ENCODE measurements around the gene LSM4. TPM values are rescaled to one million over a fixed set of nuclear protein-coding genes. Genes with fewer than 3 reads are reported as not detected.

LSM4 gene
- total RNA-seq, 1 experiment from 2014 or later, result 713 TPM

DNA sequence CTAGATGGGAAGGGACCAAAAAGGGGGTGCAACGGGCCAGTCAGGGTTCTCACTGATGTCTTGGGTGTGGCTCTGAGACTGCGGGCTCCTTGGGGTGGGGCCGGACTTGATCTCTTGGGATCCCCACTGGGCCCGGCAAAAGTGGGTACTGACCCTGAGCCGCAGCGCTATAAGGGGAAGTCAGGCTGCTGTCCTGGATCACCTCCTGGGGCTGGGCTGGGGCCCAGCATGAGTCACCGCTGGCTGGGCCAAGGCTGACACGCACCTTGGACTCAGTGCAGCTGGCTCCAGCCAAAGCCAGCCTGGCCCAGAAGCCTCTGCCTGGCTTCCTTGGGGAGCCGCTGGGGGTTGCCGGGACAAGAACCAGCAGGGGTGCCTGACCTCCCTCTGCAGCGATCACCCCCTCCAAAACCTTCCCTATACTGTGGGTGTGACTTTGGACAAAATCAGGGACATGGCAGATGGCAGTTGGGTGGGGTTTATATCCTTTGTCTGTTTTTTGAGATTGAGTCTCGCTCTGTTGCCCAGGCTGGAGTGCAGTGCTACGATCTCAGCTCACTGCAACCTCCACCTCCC is 48.0 kb downstream of the LSM4 start:
- Histone ChIP-seq H3K27ac (ENCODE audit: low read length) (peak overlapping the region; percentile 71), H2AFZ (ENCODE audit: low read length) (no peak overlapping the region), H3K9ac (ENCODE audit: low read length) (no peak overlapping the region), H3K4me3 (ENCODE audit: low read length) (no peak overlapping the region), H3K79me2 (ENCODE audit: low read length) (peaks cover 18% of the 10 kb centered on the region), H3K27me3 (ENCODE audit: low read length) (no peaks in the 10 kb centered on the region), H3F3A (ENCODE audit: low read length, unreplicated experiment) (no peaks in the 10 kb centered on the region), H3K4me1 (ENCODE audit: insufficient read depth, low read length) (peaks cover 23% of the 10 kb centered on the region), H3K9me2 (replicated peaks; ENCODE audit: low read length) (no peaks in the 10 kb centered on the region), H3K36me3 (ENCODE audit: low read depth, low read length) (no peaks in the 10 kb centered on the region), H3K9me3 (ENCODE audit: low read length) (no peaks in the 10 kb centered on the region), H4K20me1 (ENCODE audit: low read length) (peaks cover 13% of the 10 kb centered on the region), H3K4me2 (ENCODE audit: low read length) (peak overlapping the region; percentile 69)
- TF ChIP-seq, protein P1, sequence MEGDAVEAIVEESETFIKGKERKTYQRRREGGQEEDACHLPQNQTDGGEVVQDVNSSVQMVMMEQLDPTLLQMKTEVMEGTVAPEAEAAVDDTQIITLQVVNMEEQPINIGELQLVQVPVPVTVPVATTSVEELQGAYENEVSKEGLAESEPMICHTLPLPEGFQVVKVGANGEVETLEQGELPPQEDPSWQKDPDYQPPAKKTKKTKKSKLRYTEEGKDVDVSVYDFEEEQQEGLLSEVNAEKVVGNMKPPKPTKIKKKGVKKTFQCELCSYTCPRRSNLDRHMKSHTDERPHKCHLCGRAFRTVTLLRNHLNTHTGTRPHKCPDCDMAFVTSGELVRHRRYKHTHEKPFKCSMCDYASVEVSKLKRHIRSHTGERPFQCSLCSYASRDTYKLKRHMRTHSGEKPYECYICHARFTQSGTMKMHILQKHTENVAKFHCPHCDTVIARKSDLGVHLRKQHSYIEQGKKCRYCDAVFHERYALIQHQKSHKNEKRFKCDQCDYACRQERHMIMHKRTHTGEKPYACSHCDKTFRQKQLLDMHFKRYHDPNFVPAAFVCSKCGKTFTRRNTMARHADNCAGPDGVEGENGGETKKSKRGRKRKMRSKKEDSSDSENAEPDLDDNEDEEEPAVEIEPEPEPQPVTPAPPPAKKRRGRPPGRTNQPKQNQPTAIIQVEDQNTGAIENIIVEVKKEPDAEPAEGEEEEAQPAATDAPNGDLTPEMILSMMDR (conservative IDR thresholded peaks at IDR 0.05; ENCODE audit: low read depth, low read length), result no peak
- TF ChIP-seq EZH2phosphoT487 (IDR thresholded peaks at IDR 0.05; ENCODE audit: borderline replicate concordance, low read length) (no peak), EZH2 (IDR thresholded peaks at IDR 0.05; ENCODE audit: low read length, unreplicated experiment) (no peak)
- intact Hi-C loops (cut with micrococcal nuclease), result loop anchor here (1.0 to 10.0 kb wide), 2 partner anchors 53 to 140 kb away; partner anchors contain the start of gene SSBP4
- ATAC-seq (peak; percentile 85), DNase-seq (peak; percentile 89)
- no TSS peak for BruUV-seq (replicated peaks)
- ChIA-PET POLR2A (ENCODE audit: unreplicated experiment) (interaction anchor here (0.6 kb wide), 1 partner anchor 80 kb away, joined by 22 read pairs; no protein-coding TSS in a partner anchor), CTCF (interaction anchor here (1.4 kb wide), 1 partner anchor 54 kb away, joined by 8 read pairs; no protein-coding TSS in a partner anchor)

- peaks cover 23% of the 10 kb centered on the region for H3K4me1 ChIP-seq (ENCODE audit: insufficient read depth, low read length)
- intact Hi-C loops (cut with micrococcal nuclease), result loop anchor here (10.0 kb wide), 1 partner anchor 141 kb away; the partner anchor contains the start of gene SSBP4
Observed at GRCh38 chr19:18274219-18274780, 48.6 kb downstream of the LSM4 start, which contains the start of gene IQCN. TSS of gene IQCN (minus strand) at chr19:18274452. CDS start at chr19:18269478, 4,974 bp downstream.

More at GRCh38 chr19:18274219-18274780, 48.6 kb downstream of the LSM4 start, which contains the start of gene IQCN:
- Histone ChIP-seq H3K27ac (ENCODE audit: low read length) (peak within 1 kb of the TSS; percentile 71), H3K4me3 (ENCODE audit: low read length) (no peak within 1 kb of the TSS), H3K79me2 (ENCODE audit: low read length) (peaks cover 15% of the 10 kb centered on the region), H4K20me1 (ENCODE audit: low read length) (peaks cover 13% of the 10 kb centered on the region), H3K9ac (ENCODE audit: low read length) (no peak within 1 kb of the TSS), H3K4me2 (ENCODE audit: low read length) (peak within 1 kb of the TSS; percentile 69), H3K36me3 (ENCODE audit: low read depth, low read length) (no peaks in the 10 kb centered on the region), H3K9me2 (replicated peaks; ENCODE audit: low read length) (no peaks in the 10 kb centered on the region), H3K27me3 (ENCODE audit: low read length) (no peaks in the 10 kb centered on the region), H3F3A (ENCODE audit: low read length, unreplicated experiment) (no peaks in the 10 kb centered on the region), H3K9me3 (ENCODE audit: low read length) (no peaks in the 10 kb centered on the region), H2AFZ (ENCODE audit: low read length) (no peak within 1 kb of the TSS)
- ChIA-PET POLR2A (ENCODE audit: unreplicated experiment) (no interaction called here), CTCF (interaction anchor here (0.5 to 1.4 kb wide), 2 partner anchors 52 to 54 kb away, joined by 3 to 8 read pairs; no protein-coding TSS in a partner anchor)
- ATAC-seq (no peak; the same call in 1 of the 2 replicates), DNase-seq (no peak)
- TF ChIP-seq EZH2 (IDR thresholded peaks at IDR 0.05; ENCODE audit: low read length, unreplicated experiment) (no peak), EZH2phosphoT487 (IDR thresholded peaks at IDR 0.05; ENCODE audit: borderline replicate concordance, low read length) (no peak)
- TF ChIP-seq, protein P1 (conservative IDR thresholded peaks at IDR 0.05; ENCODE audit: low read depth, low read length), result no peak
- BruUV-seq (replicated peaks), result no TSS peak

All from PC-3 (cell line).